Measurements from ENCODE around the gene IFT81.
"Not testable (repeated sequence)": the region's sequence is repeated elsewhere in the genome, so short reads cannot be mapped to it uniquely, and the experiment has no call there.

Gene IFT81

GRCh38 chr12:110116623-110117022 lies 7.5 kb upstream of the IFT81 start:
- Histone ChIP-seq H4K20me1 (no peaks in the 10 kb centered on the region), H3K27me3 (no peaks in the 10 kb centered on the region), H3K27ac (no peak overlapping the region), H3K36me3 (no peaks in the 10 kb centered on the region), H3K4me1 (peaks cover 10% of the 10 kb centered on the region), H3K9me3 (peaks cover 10% of the 10 kb centered on the region), H3K4me3 (no peak overlapping the region), H3K9ac (no peak overlapping the region), H3K4me2 (no peak overlapping the region)
- no peak for TF ChIP-seq Cebpa-rat (IDR thresholded peaks at IDR 0.05)

DNA sequence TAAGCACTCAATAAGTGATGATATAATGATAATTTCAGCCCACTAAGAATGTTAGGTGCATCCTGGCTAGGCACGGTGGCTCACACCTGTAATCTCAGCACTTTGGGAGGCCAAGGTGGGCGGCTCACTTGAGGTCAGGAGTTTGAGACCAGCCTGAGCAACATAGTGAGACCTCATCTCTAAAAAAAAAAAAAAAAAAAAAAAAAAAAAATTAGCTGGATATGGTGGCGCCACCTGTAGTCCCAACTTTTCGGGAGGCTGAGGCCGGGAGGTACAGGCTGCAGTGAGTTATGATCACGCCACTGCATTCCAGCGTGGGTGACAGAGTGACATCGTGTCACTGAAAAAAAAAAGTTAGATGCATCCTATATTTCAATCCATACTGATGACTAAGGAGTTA lies 6.9 kb upstream of the IFT81 start:
- not testable (repeated sequence) for H3K9me3 ChIP-seq, H3K36me3 ChIP-seq, H3K4me3 ChIP-seq, H3K27ac ChIP-seq, H3K9ac ChIP-seq, H3K4me2 ChIP-seq, H3K27me3 ChIP-seq, H4K20me1 ChIP-seq
- H3K4me1 ChIP-seq, result peaks cover 10% of the 10 kb centered on the region

DNA sequence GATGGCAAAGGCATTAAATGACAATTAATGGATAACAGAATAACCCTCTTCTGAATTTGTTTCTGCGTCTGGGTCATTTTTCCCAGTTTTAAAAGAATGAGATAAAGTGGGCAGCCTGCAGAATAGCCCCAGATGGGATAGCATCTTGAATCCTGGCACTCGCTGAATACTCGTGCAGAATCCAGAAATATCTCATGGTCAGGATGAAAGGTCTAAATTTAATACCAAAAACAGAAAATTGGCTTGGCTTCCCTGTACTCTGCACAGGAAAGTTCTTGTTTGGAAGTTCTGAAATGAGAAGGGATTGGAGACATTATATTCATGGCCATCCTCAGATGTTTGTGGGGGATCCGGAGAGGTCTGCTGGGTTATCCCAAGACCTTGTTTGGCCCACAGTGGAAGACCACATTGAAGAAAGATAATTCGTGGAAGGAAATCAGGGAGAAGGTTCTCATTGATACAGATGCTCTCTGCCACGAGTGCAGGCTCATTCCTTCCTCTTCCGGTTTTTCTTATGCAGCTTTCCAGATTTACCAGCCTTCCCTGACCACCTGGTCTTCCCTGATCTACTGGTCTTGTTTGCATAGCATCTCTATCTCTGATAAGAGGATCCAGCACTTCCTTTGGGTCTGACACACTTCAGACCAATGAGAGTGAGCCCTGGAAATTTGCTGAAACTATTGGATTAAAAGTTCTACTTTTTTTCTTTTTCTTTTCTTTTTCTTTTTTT lies 6.0 kb upstream of the IFT81 start:
- TF ChIP-seq Cebpa-rat (IDR thresholded peaks at IDR 0.05), result no peak
- H3K36me3 ChIP-seq, result no peaks in the 10 kb centered on the region
- H3K4me3 ChIP-seq, result no peak overlapping the region
- no peak overlapping the region for H3K4me2 ChIP-seq
- no peak overlapping the region for H3K9ac ChIP-seq
- H3K4me1 ChIP-seq, result peaks cover 10% of the 10 kb centered on the region
- no peak overlapping the region for H3K27ac ChIP-seq
- no peaks in the 10 kb centered on the region for H3K27me3 ChIP-seq
- no peaks in the 10 kb centered on the region for H3K9me3 ChIP-seq
- no peaks in the 10 kb centered on the region for H4K20me1 ChIP-seq

DNA sequence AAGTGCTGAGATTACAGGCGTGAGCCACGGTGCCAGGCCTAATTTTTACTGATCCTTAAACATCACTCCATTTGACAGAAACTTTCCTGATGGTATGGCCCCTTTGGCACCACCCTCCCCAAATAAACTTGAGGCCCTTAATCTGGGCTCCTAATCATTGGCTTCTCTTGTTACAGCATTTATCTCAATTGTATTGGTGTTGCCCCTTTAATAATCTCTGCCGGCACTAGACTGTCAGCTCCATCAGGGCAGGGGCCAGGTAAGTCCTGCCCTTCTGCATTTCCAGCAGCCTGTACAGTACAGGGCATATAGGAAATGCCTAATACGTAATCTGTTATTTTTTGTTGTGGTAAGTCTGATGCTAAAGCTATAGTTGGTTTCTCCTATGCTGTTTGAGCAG lies 1.2 kb upstream of the IFT81 start:
- Histone ChIP-seq H3K4me1 (peaks cover 21% of the 10 kb centered on the region), H3K4me3 (no peak overlapping the region), H3K27ac (no peak overlapping the region), H3K9ac (no peak overlapping the region), H3K4me2 (no peak overlapping the region), H4K20me1 (no peaks in the 10 kb centered on the region), H3K9me3 (no peaks in the 10 kb centered on the region), H3K27me3 (no peaks in the 10 kb centered on the region), H3K36me3 (peaks cover 3% of the 10 kb centered on the region)
- TF ChIP-seq Cebpa-rat (IDR thresholded peaks at IDR 0.05), result no peak

DNA sequence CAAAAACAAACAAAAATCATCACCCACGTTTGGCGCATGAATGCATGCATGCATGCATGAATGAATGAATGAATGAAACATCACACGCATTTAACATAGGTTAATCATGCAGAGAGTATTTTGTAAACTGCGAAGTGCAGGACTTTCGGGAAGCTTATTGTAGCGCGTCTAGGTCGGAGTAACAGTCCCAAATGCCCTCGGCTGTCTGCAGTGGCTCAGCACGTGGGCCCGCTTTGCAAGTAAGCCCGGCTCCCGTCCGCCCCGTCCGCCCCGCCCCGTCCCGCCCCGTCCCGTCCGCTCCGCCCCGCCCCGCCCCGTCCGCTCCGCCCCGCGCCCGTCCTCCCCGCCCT lies 263 bp upstream of the IFT81 start:
- peaks cover 10% of the 10 kb centered on the region for H3K36me3 ChIP-seq
- H4K20me1 ChIP-seq, result no peaks in the 10 kb centered on the region
- peak overlapping the region; percentile 98; the same call in 1 of the 2 replicates for H3K4me3 ChIP-seq
- H3K9ac ChIP-seq, result no peak overlapping the region
- H3K4me1 ChIP-seq, result peaks cover 21% of the 10 kb centered on the region
- no peak overlapping the region for H3K27ac ChIP-seq
- H3K27me3 ChIP-seq, result no peaks in the 10 kb centered on the region
- no peak for TF ChIP-seq Cebpa-rat (IDR thresholded peaks at IDR 0.05)
- peak overlapping the region; percentile 52 for H3K4me2 ChIP-seq
- no peaks in the 10 kb centered on the region for H3K9me3 ChIP-seq

DNA sequence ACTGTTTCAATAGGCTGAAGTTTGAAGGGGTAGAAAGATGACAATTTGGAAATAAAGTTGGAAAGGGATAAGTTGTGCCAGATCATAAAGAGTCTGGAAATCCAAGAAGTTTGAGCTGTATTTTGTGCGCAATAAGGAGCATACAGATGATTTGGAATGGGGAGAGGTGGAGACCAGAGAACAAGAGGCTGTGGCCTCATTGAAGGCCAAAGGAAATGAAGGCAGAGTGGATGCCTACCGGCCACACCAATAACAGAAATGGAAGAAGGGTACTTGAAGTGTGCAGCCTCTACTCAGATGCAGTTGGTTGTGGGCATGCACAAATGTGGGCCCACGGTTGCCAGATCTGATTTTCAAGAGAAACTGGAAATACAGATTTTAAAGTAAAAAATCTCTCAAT lies 2.4 kb downstream of the IFT81 start:
- H3K9ac ChIP-seq, result no peak overlapping the region
- no peaks in the 10 kb centered on the region for H3K27me3 ChIP-seq
- H3K4me2 ChIP-seq, result peak overlapping the region; percentile 94
- TF ChIP-seq Cebpa-rat (IDR thresholded peaks at IDR 0.05), result no peak
- no peaks in the 10 kb centered on the region for H4K20me1 ChIP-seq
- peaks cover 15% of the 10 kb centered on the region for H3K36me3 ChIP-seq
- H3K9me3 ChIP-seq, result no peaks in the 10 kb centered on the region
- H3K4me3 ChIP-seq, result no peak overlapping the region
- H3K27ac ChIP-seq, result no peak overlapping the region
- peaks cover 21% of the 10 kb centered on the region for H3K4me1 ChIP-seq

DNA sequence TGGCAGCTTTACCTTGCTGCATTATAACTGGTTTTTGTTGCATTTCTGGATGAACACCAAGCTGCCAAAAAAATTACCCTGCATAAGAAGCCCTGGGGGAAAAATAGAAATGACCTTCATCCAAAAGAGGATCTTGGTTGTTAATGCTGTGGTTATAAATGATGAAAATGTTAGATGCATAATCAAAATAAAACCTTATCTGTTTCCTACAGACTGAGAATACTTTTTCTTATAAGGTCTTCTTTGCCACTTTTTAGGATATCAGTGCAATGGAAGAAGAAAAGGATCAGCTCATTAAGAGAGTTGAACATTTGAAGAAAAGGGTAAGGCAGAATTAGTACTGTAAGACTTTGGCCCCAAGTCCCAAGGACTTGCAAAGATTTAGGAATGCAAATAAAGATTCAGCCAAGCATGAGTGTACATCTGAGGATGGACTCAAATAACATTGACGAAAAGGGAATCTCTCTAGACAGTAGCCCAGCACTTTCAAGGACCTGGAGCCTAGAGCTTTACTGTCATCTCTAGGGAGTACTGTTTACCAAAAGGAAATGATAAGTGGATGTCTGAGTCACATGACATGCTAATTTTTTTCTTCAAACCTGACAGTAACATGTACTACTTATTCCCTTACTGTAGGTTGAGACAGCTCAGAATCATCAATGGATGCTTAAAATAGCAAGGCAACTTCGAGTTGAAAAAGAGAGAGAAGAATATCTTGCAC lies 10.7 kb downstream of the IFT81 start:
- peaks cover 44% of the 10 kb centered on the region for H3K36me3 ChIP-seq
- H3K9me3 ChIP-seq, result no peaks in the 10 kb centered on the region
- TF ChIP-seq Cebpa-rat (IDR thresholded peaks at IDR 0.05), result no peak
- no peak overlapping the region for H3K4me3 ChIP-seq
- no peaks in the 10 kb centered on the region for H4K20me1 ChIP-seq
- peaks cover 19% of the 10 kb centered on the region for H3K4me1 ChIP-seq
- H3K4me2 ChIP-seq, result peak overlapping the region; percentile 61
- no peak overlapping the region for H3K9ac ChIP-seq
- H3K27ac ChIP-seq, result 0 out of 2 replicates have a peak overlapping the region, but pooled peaks have one; percentile 33
- H3K27me3 ChIP-seq, result no peaks in the 10 kb centered on the region

- Histone ChIP-seq H3K27ac (no peak overlapping the region), H3K9me3 (no peaks in the 10 kb centered on the region), H3K4me3 (no peak overlapping the region), H3K4me1 (peaks cover 19% of the 10 kb centered on the region), H3K9ac (no peak overlapping the region), H3K36me3 (peaks cover 44% of the 10 kb centered on the region), H3K4me2 (no peak overlapping the region), H4K20me1 (no peaks in the 10 kb centered on the region), H3K27me3 (no peaks in the 10 kb centered on the region)
- TF ChIP-seq Cebpa-rat (IDR thresholded peaks at IDR 0.05), result no peak
Measured at GRCh38 chr12:110135806-110136205, 11.6 kb downstream of the IFT81 start.

DNA sequence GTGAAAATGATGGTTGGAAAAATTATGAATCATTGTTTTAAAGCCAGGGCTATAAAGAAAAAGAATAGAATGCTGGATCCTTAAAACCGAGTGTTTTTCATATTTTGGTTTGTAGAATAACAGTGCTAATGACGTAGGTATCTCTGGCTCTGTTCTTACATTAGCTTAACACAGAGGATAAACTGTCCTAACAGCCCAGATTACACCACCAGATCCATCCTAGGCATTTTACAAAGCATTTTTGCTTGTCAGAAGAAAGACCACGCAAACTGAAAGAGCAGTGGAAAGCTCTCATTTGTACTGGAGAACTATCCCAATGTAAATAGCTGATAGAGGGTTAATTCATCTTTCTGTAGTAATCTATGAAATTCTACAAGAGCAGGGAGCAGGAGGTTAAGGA lies 13.6 kb downstream of the IFT81 start:
- Histone ChIP-seq H3K9me3 (no peaks in the 10 kb centered on the region), H3K4me2 (no peak overlapping the region), H3K9ac (no peak overlapping the region), H3K27me3 (no peaks in the 10 kb centered on the region), H3K4me1 (peaks cover 19% of the 10 kb centered on the region), H4K20me1 (no peaks in the 10 kb centered on the region), H3K36me3 (peaks cover 47% of the 10 kb centered on the region), H3K4me3 (no peak overlapping the region), H3K27ac (no peak overlapping the region)
- no peak for TF ChIP-seq Cebpa-rat (IDR thresholded peaks at IDR 0.05)

GRCh38 chr12:110141389-110141788 lies 17.2 kb downstream of the IFT81 start:
- no peak for TF ChIP-seq Cebpa-rat (IDR thresholded peaks at IDR 0.05)
- Histone ChIP-seq H3K9ac (no peak overlapping the region), H3K4me2 (no peak overlapping the region)

More at GRCh38 chr12:110141389-110141788, 17.2 kb downstream of the IFT81 start:
- H3K36me3 ChIP-seq, result peaks cover 58% of the 10 kb centered on the region
- no peaks in the 10 kb centered on the region for H3K4me1 ChIP-seq
- H3K9me3 ChIP-seq, result no peaks in the 10 kb centered on the region
- no peak overlapping the region for H3K27ac ChIP-seq
- no peak overlapping the region for H3K4me3 ChIP-seq
- no peaks in the 10 kb centered on the region for H3K27me3 ChIP-seq
- H4K20me1 ChIP-seq, result no peaks in the 10 kb centered on the region

Data from BLaER1 (cell line).